Adrenal gland (tissue), 12 donors: ENCODE data around the gene CTCF. TPM values are rescaled to one million over a fixed set of nuclear protein-coding genes. Genes with fewer than 3 reads are reported as not detected.

Experiments used
- DNase-seq, 7 donors: peaks; one replicate each; pipeline ENCODE4 v3.0.0-alpha.2; 2019 to 2020
- H3K27ac ChIP-seq, 5 donors: fragments of 200-600 bp; sonication (generic) in 4 of 5; 1 replicate in 3 of 5; 2 replicates in 2 of 5; pipeline versions ENCODE4 v1.5.1 to v1.8.0; 2016 to 2020; ENCODE audit warnings: mild to moderate bottlenecking in 1 of 5
- H3K27me3 ChIP-seq: fragments of 200-600 bp; 2 replicates; pipeline ENCODE4 v1.8.0; 2021
- H3K36me3 ChIP-seq, 2 donors: fragments of 200-600 bp; replicated peaks in 1 of 2; 1 replicate in 1 of 2; 2 replicates in 1 of 2; pipeline versions ENCODE4 v1.5.1 to v1.8.0; 2018 to 2022
- H3K4me1 ChIP-seq, 2 donors: fragments of 200-600 bp; replicated peaks in 1 of 2; 1 replicate in 1 of 2; 2 replicates in 1 of 2; pipeline versions ENCODE4 v1.5.1 to v1.8.0; 2018 to 2021
- H3K4me3 ChIP-seq, 4 donors: fragments of 200-600 bp; sonication (generic) in 3 of 4; one replicate each; pipeline ENCODE4 v1.5.1; 2016 to 2018
- H3K9me3 ChIP-seq, 3 donors: fragments of 200-600 bp; sonication (generic) in 1 of 3; replicated peaks in 1 of 3; 1 replicate in 2 of 3; 2 replicates in 1 of 3; pipeline versions ENCODE4 v1.5.1 to v1.8.0; 2016 to 2021
- CTCF ChIP-seq, 6 experiments: fragments of 450-650 bp in 4 of 6; fragments of 200-600 bp in 2 of 6; sonication (generic) in 1 of 6; IDR thresholded peaks; 1 replicate in 5 of 6; 2 replicates in 1 of 6; pipeline versions ENCODE4 v1.5.1 to v1.8.0; 2016 to 2021; ENCODE audit warnings: antibody characterized with exemption in 6 of 6, mild to moderate bottlenecking in 2 of 6, moderate library complexity in 1 of 6
- POLR2A ChIP-seq, 2 donors: fragments of 450-650 bp; IDR thresholded peaks; one replicate each; pipeline ENCODE4 v1.6.1; 2017; ENCODE audit warnings: antibody characterized with exemption in 2 of 2, mild to moderate bottlenecking in 2 of 2, moderate library complexity in 1 of 2
- WGBS, 4 donors: extraction: QIAGEN DNeasy Blood & Tissue Kit in 2 of 4; methylation state at CpG; one replicate each; pipeline versions ENCODE4 v1.1.5 to v1.1.7; 2013 to 2017; 5-methylcytosine and 5-hydroxymethylcytosine counted together
- intact Hi-C, 2 donors: fragments of 100-400 bp; cut with DNase I; formaldehyde crosslinking; loops; one replicate each; pipeline versions ENCODE4 v1.14.1 to v1.15.0; 2022 to 2023
- polyA plus RNA-seq, 3 donors: library from polyadenylated mRNA; stranded (reverse); fragments of 200-250 nt in 2 of 3; fragments of 350-450 nt in 1 of 3; fragmentation: Illumina TruSeq in 1 of 3; extraction: RNeasy Lipid Tissue Mini Kit (QIAGEN cat#74804) in 1 of 3; gene quantifications; one replicate each; pipeline ENCODE4 v1.2.3, GENCODE V29; 2013 to 2014
- total RNA-seq, 9 donors: library from RNA; depleted of rRNA in 4 of 9; stranded (reverse); fragments of >200 nt in 4 of 9; fragments of 120-200 nt in 1 of 9; fragmentation: NEBNext Ultra II Directional in 1 of 9; extraction: Animal tissue kit (Norgen Biotek cat#: 25700) in 1 of 9; gene quantifications; one replicate each; pipeline versions ENCODE4 v1.1.0 to v1.2.4, GENCODE V29; 2013 to 2023
- donor health status: healthy with polysubstance abuse.
- donor health status: Bipolar disorder and iron deficiency.
- donor health status: DM: yes; HTN: yes; CAD: no.
- donor health status: DM: no; HTN: no; CAD: no.
- donor health status: DM: no; HTN: no; CAD: no.
- donor health status: DM: yes; HTN: yes; CAD: no.

The CTCF gene
- total and polyA plus RNA-seq, 12 donors: 18.4 to 53.5 (median 29.9) TPM

DNA sequence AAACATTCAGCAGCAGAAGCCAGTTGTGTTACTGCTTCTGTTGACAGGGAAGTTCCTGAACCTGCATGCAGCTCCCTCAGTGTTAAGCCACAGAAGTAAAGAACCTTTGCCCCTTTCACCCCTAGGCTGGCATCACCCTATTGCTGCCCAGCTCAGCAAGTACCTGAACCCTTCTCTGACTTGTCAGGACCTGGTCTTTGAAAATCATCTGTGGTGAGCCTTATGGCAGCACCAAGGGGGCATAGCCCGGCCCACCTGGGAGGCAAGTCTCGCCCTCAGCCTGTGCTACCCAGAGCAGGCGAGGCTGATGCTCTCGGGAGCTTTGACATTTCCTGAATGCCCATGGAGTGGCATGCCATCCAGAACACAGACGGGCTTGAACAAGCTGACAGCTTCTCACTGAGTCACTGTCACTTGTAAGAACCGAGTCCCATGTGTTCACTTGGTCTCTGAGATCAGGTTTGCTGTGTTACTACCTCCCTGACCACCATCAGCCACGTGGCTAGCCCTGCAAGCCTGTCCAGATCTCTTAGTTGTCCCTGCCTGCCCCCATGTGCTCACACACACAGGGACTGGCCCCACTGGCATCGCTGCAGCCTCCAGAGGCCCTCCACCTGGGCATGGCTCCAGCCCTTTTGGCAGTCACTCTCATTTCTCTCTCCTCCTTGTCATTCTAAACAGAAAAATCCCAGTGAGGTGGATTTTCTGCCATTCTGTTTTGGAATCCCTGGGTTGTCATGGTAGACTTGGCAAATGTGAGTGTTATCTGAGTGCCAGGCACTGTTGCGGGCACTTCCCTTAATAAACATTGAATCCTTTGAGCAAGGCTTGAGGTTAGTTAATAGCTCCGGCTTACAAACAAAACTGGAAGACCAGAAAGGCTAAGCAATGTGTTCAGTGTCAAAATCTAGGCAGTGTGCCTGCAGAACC is 79.7 kb downstream of the CTCF start:
- TF ChIP-seq CTCF (IDR thresholded peaks at IDR 0.05) (no peak), POLR2A (IDR thresholded peaks at IDR 0.05) (peak in 1 of 2 donors; percentile 6)
- peak; percentile 64 to 90 (median 88) for DNase-seq
- Histone ChIP-seq H3K4me3 (no peak overlapping the region), H3K27ac (peak overlapping the region in 1 of 5 donors; percentile 10), H3K36me3 (peaks cover 0 to 24% of the 10 kb centered on the region in 2 donors), H3K4me1 (peaks cover 0 to 17% of the 10 kb centered on the region in 2 donors), H3K27me3 (peaks cover 17% of the 10 kb centered on the region), H3K9me3 (no peaks in the 10 kb centered on the region)
- intact Hi-C loops: no loop called here
- WGBS, 4 donors: 27 to 46% (median 43%) methylated on average over 4 to 10 of the region's 10 CpGs

DNA sequence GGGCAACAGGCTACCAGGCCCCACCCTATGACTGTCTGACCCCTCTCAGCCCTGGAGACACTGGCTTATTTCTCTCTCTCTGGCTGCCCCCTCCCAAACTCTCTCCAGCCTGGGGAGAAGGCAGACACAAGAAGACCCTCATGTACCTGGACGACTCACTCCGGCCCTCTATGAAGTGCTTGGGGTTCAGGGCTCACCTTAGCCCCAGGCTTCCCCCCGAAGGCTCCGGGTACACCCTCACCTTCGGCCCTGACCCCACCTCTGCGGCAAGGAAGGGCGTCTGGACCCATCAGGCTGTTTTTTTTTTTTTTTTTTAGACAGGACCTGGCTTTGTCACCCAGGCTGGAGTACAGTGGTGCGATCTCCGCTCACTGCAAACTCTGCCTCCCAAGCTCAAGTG is 81.7 kb downstream of the CTCF start:
- H3K9me3 ChIP-seq: no peaks in the 10 kb centered on the region
- intact Hi-C loops: no loop called here
- peaks cover 0 to 5% of the 10 kb centered on the region in 2 donors for H3K36me3 ChIP-seq
- H3K4me3 ChIP-seq: no peak overlapping the region
- 80 to 85% (median 84%) methylated on average over 9 of the region's 9 CpGs for WGBS, 4 donors
- peaks cover 0 to 17% of the 10 kb centered on the region in 2 donors for H3K4me1 ChIP-seq
- peaks cover 26% of the 10 kb centered on the region for H3K27me3 ChIP-seq
- DNase-seq: no peak
- no peak overlapping the region for H3K27ac ChIP-seq
- TF ChIP-seq CTCF (IDR thresholded peaks at IDR 0.05) (no peak), POLR2A (IDR thresholded peaks at IDR 0.05) (no peak)

- DNase-seq: no peak
These were observed 83.2 kb downstream of the CTCF start for GRCh38 chr16:67645397-67646121.

More at GRCh38 chr16:67645397-67646121, 83.2 kb downstream of the CTCF start:
- TF ChIP-seq CTCF (IDR thresholded peaks at IDR 0.05): no peak
- no peak for TF ChIP-seq POLR2A (IDR thresholded peaks at IDR 0.05)
- Histone ChIP-seq H3K4me3 (no peak overlapping the region), H3K27ac (no peak overlapping the region), H3K9me3 (no peaks in the 10 kb centered on the region), H3K36me3 (no peaks in the 10 kb centered on the region), H3K27me3 (peaks cover 26% of the 10 kb centered on the region), H3K4me1 (peaks cover 0 to 17% of the 10 kb centered on the region in 2 donors)
- intact Hi-C loops: loop anchor here in 1 of 2 donors (5.0 kb wide), 1 partner anchor 98 kb away; no protein-coding TSS in a partner anchor
- WGBS, 4 donors: 76 to 90% (median 84%) methylated on average over 5 to 15 of the region's 15 CpGs
